Neutrophil (primary cell): ENCODE measurements around the gene PCDHAC2.

Experiments
- H3K27ac ChIP-seq: fragments of 200-600 bp; sonication (generic); 2 replicates; pipeline ENCODE4 v1.5.1; 2016; ENCODE audit warnings: mild to moderate bottlenecking, moderate library complexity
- H3K27me3 ChIP-seq: fragments of 200-600 bp; sonication (generic); 2 replicates; pipeline ENCODE4 v1.6.0; 2016; ENCODE audit warnings: mild to moderate bottlenecking
- H3K36me3 ChIP-seq: fragments of 200-600 bp; sonication (generic); 2 replicates; pipeline ENCODE4 v1.5.1; 2017
- H3K4me1 ChIP-seq, 2 experiments: fragments of 200-600 bp in 1 of 2; sonication (generic) in 1 of 2; 1 replicate in 1 of 2; 2 replicates in 1 of 2; pipeline versions ENCODE4 v1.5.1 to v1.6.1; 2013 to 2016; ENCODE audit warnings: low read depth in 1 of 2, low read length in 1 of 2, mild to moderate bottlenecking in 1 of 2, moderate library complexity in 1 of 2; ENCODE audit not compliant: control insufficient read depth in 1 of 2, insufficient read depth in 1 of 2
- H3K4me3 ChIP-seq, 2 experiments: fragments of 200-600 bp in 1 of 2; sonication (generic) in 1 of 2; 1 replicate in 1 of 2; 2 replicates in 1 of 2; pipeline ENCODE4 v1.5.1; 2013 to 2016; ENCODE audit warnings: low read depth in 1 of 2, low read length in 1 of 2, mild to moderate bottlenecking in 1 of 2, moderate library complexity in 1 of 2
- H3K9me3 ChIP-seq: fragments of 200-600 bp; sonication (generic); 2 replicates; pipeline ENCODE4 v1.5.1; 2016
- TF ChIP-seq, protein P1 (sequence below): fragments of 200-600 bp; sonication (generic); IDR thresholded peaks from 2 replicates; pipeline ENCODE4 v1.5.1; 2016; ENCODE audit warnings: antibody characterized with exemption

Gene PCDHAC2

DNA sequence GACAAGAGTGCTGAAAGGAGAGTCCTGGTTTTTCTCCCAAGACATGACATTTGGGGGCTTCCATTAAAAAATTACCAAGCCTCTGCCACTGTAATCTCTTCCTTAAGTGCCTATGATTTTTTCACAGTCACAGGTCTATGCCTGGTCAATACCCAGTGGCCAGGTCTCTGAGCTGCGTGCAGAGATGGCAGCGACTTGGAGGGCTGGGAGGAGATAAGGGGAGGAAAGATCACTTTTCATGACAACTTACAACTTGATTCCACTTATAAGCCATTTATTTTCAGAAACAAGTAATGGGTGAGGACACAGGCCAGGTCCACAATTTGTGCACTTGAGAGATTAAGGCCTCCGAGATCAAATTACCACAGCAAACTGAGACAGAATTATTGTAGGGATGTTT, 1.9 kb upstream of the PCDHAC2 start:
- H3K27ac ChIP-seq = no peak overlapping the region
- H3K4me3 ChIP-seq = no peak overlapping the region
- TF ChIP-seq, protein P1, sequence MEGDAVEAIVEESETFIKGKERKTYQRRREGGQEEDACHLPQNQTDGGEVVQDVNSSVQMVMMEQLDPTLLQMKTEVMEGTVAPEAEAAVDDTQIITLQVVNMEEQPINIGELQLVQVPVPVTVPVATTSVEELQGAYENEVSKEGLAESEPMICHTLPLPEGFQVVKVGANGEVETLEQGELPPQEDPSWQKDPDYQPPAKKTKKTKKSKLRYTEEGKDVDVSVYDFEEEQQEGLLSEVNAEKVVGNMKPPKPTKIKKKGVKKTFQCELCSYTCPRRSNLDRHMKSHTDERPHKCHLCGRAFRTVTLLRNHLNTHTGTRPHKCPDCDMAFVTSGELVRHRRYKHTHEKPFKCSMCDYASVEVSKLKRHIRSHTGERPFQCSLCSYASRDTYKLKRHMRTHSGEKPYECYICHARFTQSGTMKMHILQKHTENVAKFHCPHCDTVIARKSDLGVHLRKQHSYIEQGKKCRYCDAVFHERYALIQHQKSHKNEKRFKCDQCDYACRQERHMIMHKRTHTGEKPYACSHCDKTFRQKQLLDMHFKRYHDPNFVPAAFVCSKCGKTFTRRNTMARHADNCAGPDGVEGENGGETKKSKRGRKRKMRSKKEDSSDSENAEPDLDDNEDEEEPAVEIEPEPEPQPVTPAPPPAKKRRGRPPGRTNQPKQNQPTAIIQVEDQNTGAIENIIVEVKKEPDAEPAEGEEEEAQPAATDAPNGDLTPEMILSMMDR = no peak

DNA sequence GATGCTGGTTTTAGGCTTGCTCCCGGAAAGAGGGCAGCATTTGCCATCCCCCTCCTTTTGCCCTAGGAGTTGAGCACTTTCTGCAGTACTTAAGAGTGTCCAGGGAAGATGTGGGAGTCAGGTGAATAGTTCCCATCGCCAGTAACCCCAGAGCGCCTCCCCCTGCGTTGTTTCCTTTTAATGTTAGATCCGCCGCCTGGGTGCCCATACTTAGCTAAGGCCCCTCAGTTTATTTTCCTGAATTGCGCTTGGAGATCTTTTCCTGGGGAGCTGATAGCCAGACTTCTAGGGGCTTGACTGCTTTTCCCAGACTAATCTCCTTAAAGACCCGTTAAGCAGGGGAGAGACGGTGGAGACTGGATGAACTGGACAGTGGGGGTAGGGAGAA, 377 bp upstream of the PCDHAC2 start:
- H3K36me3 ChIP-seq = no peaks in the 10 kb centered on the region
- TF ChIP-seq, protein P1 = no peak
- peaks cover 46% of the 10 kb centered on the region for H3K27me3 ChIP-seq
- H3K4me1 ChIP-seq = no peaks in the 10 kb centered on the region
- no peak overlapping the region for H3K4me3 ChIP-seq
- no peak overlapping the region for H3K27ac ChIP-seq
- no peaks in the 10 kb centered on the region for H3K9me3 ChIP-seq

More for the DNA sequence above, 1.9 kb upstream of the PCDHAC2 start:
- H3K27me3 ChIP-seq = peaks cover 46% of the 10 kb centered on the region
- no peaks in the 10 kb centered on the region for H3K4me1 ChIP-seq
- no peaks in the 10 kb centered on the region for H3K36me3 ChIP-seq
- no peaks in the 10 kb centered on the region for H3K9me3 ChIP-seq

DNA sequence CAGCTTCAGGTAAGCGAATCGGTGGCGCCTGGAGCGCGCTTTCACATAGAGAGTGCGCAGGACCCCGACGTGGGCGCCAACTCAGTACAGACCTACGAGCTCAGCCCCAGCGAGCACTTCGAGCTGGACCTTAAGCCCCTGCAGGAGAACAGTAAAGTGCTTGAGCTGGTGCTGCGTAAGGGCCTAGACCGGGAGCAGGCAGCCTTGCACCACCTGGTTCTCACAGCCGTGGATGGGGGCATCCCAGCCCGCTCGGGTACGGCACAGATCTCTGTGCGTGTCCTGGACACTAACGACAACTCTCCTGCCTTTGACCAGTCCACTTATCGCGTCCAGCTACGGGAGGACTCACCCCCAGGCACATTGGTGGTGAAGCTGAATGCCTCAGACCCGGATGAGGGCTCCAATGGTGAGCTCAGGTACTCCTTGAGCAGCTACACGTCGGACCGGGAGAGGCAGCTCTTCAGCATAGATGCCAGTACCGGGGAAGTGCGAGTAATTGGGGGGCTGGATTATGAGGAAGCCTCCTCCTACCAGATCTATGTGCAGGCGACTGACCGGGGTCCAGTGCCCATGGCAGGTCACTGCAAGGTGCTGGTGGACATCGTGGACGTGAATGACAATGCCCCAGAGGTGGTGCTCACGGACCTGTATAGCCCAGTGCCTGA, 1.1 kb downstream of the PCDHAC2 start:
- no peak overlapping the region for H3K4me3 ChIP-seq
- no peak overlapping the region for H3K27ac ChIP-seq
- H3K9me3 ChIP-seq = no peaks in the 10 kb centered on the region
- H3K4me1 ChIP-seq = no peaks in the 10 kb centered on the region
- peaks cover 46% of the 10 kb centered on the region for H3K27me3 ChIP-seq
- H3K36me3 ChIP-seq = no peaks in the 10 kb centered on the region
- TF ChIP-seq, protein P1 = no peak

DNA sequence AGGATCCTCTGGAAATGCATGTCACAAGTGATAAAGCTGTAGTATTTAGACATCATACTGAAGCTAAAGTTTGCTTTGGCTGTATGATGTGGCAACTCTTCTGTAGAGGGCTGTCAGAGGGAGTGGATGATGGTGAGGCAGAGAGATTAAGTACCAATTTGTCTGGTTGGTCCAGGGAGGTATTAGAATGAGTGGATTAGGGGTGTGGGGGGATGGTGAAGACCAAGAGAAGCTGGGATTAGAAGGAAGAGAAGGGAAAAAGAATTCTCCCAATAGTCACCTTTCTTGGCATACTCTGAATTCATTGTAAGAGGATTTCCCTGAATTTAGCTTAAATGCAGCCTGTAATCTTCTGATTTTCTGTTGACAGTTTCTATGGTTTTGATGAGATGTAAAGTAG, 3.6 kb downstream of the PCDHAC2 start:
- peaks cover 34% of the 10 kb centered on the region for H3K27me3 ChIP-seq
- no peak overlapping the region for H3K4me3 ChIP-seq
- H3K4me1 ChIP-seq = no peaks in the 10 kb centered on the region
- TF ChIP-seq, protein P1 = no peak
- H3K9me3 ChIP-seq = no peaks in the 10 kb centered on the region
- no peaks in the 10 kb centered on the region for H3K36me3 ChIP-seq
- H3K27ac ChIP-seq = no peak overlapping the region

DNA sequence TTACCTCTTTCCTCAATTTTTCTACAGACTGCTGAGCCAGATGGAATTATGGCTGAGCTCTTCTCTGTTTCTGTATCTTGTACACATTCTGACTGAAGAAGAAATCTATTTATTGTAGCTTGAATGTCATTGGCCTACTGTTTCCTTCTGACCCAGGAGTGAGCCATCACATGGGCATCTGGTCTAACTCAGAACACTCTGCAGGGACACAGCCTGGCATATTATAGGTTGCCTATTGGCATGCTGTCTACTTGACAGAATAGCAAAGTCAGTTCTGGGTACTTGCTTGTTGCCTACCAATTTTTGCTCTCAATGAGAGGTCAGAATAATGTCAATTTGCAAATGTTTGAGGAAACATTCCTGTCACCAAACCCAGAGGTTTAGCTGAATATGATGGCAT, 7.3 kb downstream of the PCDHAC2 start:
- H3K27me3 ChIP-seq = no peaks in the 10 kb centered on the region
- TF ChIP-seq, protein P1 = no peak
- H3K27ac ChIP-seq = no peak overlapping the region
- no peaks in the 10 kb centered on the region for H3K9me3 ChIP-seq
- no peaks in the 10 kb centered on the region for H3K36me3 ChIP-seq
- H3K4me3 ChIP-seq = no peak overlapping the region
- H3K4me1 ChIP-seq = no peaks in the 10 kb centered on the region

DNA sequence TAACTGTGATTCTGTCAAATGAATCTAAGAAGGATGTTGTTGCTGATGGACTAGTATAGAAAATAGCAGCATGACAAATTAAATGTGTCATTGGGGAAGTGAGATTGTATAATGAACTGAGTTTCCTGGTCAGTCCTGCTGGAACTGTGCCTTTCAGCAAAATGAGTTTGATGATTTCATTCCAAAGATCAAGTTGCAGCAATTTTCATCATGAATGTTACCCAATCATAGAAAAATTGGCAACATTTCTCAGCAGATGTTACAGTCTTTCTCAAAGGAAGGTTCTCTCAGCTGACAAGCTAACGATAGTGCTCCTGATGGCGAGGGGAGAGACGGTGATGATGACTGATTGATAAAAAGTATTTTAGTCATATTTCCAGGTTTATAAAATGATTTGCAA, 10.7 kb downstream of the PCDHAC2 start:
- Histone ChIP-seq H3K4me3 (no peak overlapping the region), H3K9me3 (no peaks in the 10 kb centered on the region), H3K27me3 (no peaks in the 10 kb centered on the region), H3K4me1 (no peaks in the 10 kb centered on the region), H3K36me3 (no peaks in the 10 kb centered on the region), H3K27ac (no peak overlapping the region)
- TF ChIP-seq, protein P1 = no peak
